ENCODE results near the gene COMT. TPM values are rescaled to one million over a fixed set of nuclear protein-coding genes. Genes with fewer than 3 reads are reported as not detected.

Gene COMT
- total and polyA plus RNA-seq, 2 of the 4 experiments (the other 2 are of a cell fraction): 202 to 347 TPM

GRCh38 chr22:19992921-19993355 is 51.4 kb downstream of the COMT start:
- Histone ChIP-seq H3K9me3 (ENCODE audit: control insufficient read depth, insufficient read depth, low read length) (no peaks in the 10 kb centered on the region), H3K14ac (replicated peaks; ENCODE audit: low read depth, low read length) (no peak overlapping the region), H2AK9ac (replicated peaks; ENCODE audit: low read depth, low read length, poor library complexity) (no peak overlapping the region), H4K91ac (ENCODE audit: insufficient read depth, low read depth, low read length) (no peak overlapping the region), H3K9me1 (ENCODE audit: insufficient read depth, low read length) (0 out of 2 replicates have a peak, but pooled peaks cover 7% of the 10 kb centered on the region), H3K56ac (ENCODE audit: extremely low read depth, insufficient read depth, low read length) (no peak overlapping the region), H3K4ac (ENCODE audit: low read depth, low read length) (no peak overlapping the region), H2AFZ (replicated peaks; ENCODE audit: low read length, poor library complexity) (no peak overlapping the region), H2BK5ac (ENCODE audit: low read depth, low read length, poor library complexity, severe bottlenecking) (no peak overlapping the region), H3K27ac (ENCODE audit: insufficient read depth, low read length) (no peak overlapping the region), H4K5ac (ENCODE audit: low read depth, low read length) (no peak overlapping the region), H2BK20ac (ENCODE audit: low read depth, low read length) (no peak overlapping the region), H3K9ac (ENCODE audit: low read depth, low read length) (no peak overlapping the region), H3K18ac (ENCODE audit: low read depth, low read length) (no peak overlapping the region), H3K4me3 (ENCODE audit: insufficient read depth, low read depth, low read length) (no peak overlapping the region), H3K27me3 (ENCODE audit: control insufficient read depth, insufficient read depth, low read length) (no peaks in the 10 kb centered on the region; the same call in 1 of the 2 replicates), H3K23ac (ENCODE audit: low read depth, low read length) (no peak overlapping the region), H4K20me1 (ENCODE audit: insufficient read depth, low read length) (no peaks in the 10 kb centered on the region), H4K8ac (ENCODE audit: low read depth in 2 of 2, low read length in 2 of 2) (no peak overlapping the region), H2BK120ac (ENCODE audit: low read depth, low read length) (no peak overlapping the region), H3K4me2 (ENCODE audit: low read depth, low read length) (no peak overlapping the region), H3K79me1 (ENCODE audit: low read depth in 1 of 2, low read length in 2 of 2) (no peaks in the 10 kb centered on the region), H3K4me1 (ENCODE audit: control insufficient read depth, insufficient read depth, low read length) (peaks cover 16% of the 10 kb centered on the region), H2AK5ac (ENCODE audit: low read depth, low read length) (peak overlapping the region; percentile 12; the same call in 1 of the 2 replicates), H3K36me3 (ENCODE audit: control insufficient read depth, insufficient read depth, low read length) (no peaks in the 10 kb centered on the region), H2BK15ac (ENCODE audit: low read depth, low read length) (no peak overlapping the region)
- TF ChIP-seq MAFK (IDR thresholded peaks at IDR 0.05; ENCODE audit: low read depth, low read length): no peak
- TF ChIP-seq SMC3 (IDR thresholded peaks at IDR 0.05; ENCODE audit: low read depth, low read length): no peak
- no peak for TF ChIP-seq NFE2L2 (IDR thresholded peaks at IDR 0.05; ENCODE audit: low read depth, low read length)
- no peak for TF ChIP-seq FOS (IDR thresholded peaks at IDR 0.05; ENCODE audit: low read depth, low read length)
- TF ChIP-seq RAD21 (IDR thresholded peaks at IDR 0.05; ENCODE audit: low read length): no peak
- TF ChIP-seq CTCF (conservative IDR thresholded peaks at IDR 0.05; ENCODE audit: low read depth, low read length): no peak
- TF ChIP-seq MXI1 (IDR thresholded peaks at IDR 0.05; ENCODE audit: borderline replicate concordance, low read depth, low read length): no peak
- no TSS peak for BruUV-seq (replicated peaks)
- ATAC-seq (ENCODE audit: low read depth) (no peak), DNase-seq (no peak)
- WGBS, 2 experiments (ENCODE audit: extremely low coverage in 2 of 2, insufficient read length in 1 of 2): 90% methylated on average over 3 of the region's 6 CpGs; no CpG with 5 or more reads in 1 of the 2 experiments
- dilution Hi-C loops (cut with HindIII; ENCODE audit: low sequenced_read_pairs, unreplicated experiment) (no loop called here), intact Hi-C loops (cut with micrococcal nuclease) (no loop called here), in situ Hi-C loops (cut with MboI; ENCODE audit: low sequenced_read_pairs) (no loop called here)
- POLR2A ChIA-PET (ENCODE audit: unreplicated experiment): no interaction called here
- CTCF ChIA-PET: no interaction called here
